Midbrain (tissue), 1 donor: Measurements from ENCODE around the gene MKI67.
"Not testable (repeated sequence)": the region's sequence is repeated elsewhere in the genome, so short reads cannot be mapped to it uniquely, and the experiment has no call there.

Source experiments
- DNase-seq: peaks from one replicate; lab custom pipeline; 2025; lab: John Stamatoyannopoulos, UW

The MKI67 gene

GRCh38 chr10:128125944-128126764 lies at the start of gene MKI67:
MKI67 (minus strand) TSS chr10:128126423; CDS start chr10:128125667, 756 bp downstream.
- peak; percentile 76 for DNase-seq

GRCh38 chr10:128174581-128175559 lies 48.6 kb upstream of the MKI67 start:
- DNase-seq: no peak

GRCh38 chr10:128173386-128173785 lies 47.2 kb upstream of the MKI67 start:
- DNase-seq: no peak

DNA sequence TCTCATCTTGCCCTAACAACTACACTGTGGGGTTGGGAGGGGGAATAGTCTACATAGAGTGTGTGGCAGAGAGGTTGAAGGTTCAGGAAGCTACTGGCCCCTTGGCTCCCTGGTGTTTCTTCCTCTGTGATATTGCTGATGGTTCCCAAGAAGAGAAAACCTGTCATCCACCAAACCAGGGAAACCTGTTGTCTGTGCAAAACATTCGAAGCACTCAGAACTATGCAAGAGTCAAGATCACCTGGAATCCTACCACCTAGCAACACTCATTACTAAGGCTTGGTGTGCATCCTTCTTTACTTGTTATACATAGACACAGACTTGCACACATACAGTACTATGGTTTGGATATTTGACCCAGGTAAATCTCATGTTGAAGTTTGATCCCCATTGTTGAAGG lies 46.5 kb upstream of the MKI67 start:
- DNase-seq: no peak

- no peak for DNase-seq
These were observed 43.7 kb upstream of the MKI67 start for GRCh38 chr10:128169811-128170379.

DNA sequence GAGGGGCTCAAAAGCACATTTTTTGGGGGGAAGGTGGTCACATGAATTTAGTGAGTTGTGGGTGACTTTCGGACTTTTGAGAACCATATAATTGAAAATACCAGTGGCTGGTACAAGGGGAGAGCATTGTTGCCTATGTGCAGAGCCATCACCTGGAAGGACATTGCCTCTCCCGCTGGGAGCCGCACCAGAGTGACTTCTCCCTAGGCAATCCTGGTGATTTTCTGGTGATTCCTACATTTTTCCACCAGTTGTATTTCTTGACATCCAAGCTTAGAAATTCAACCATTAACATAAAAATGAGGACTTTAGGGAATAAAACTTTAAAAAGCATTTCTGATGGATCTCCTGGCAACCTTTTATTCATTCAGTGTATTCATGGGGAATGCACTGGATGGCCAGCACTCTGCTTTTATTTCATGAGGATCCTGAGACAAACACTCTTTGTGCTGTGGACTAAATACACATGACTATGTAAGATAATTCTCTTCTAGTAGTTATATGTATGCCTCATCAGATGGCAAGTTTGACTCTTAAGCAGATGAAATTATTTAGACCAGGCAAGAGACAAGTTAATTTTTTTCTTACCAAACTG lies 41.8 kb upstream of the MKI67 start:
- DNase-seq: peak; percentile 3

GRCh38 chr10:128167123-128167522 lies 40.9 kb upstream of the MKI67 start:
- DNase-seq: not testable (repeated sequence)

DNA sequence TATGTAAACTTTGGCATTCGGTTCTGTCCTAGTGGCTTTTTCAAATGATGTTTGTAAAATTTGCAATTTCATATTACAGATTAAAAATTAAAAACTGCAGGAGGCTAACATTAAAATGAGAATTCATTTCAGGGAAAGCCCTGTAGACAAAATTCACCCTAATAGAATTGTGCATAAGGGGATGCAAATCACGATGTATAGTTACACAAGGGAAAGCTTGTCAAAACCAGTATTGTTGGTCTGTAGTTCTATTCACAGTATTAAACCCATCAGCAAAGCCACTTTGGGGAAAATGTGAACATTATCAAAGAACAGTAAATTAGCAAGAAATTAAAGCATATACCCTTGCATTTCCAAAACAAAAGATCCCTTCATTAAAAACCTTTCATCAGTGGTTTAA lies 39.9 kb upstream of the MKI67 start:
- no peak for DNase-seq

GRCh38 chr10:128165536-128165935 lies 39.3 kb upstream of the MKI67 start:
- DNase-seq: no peak

DNA sequence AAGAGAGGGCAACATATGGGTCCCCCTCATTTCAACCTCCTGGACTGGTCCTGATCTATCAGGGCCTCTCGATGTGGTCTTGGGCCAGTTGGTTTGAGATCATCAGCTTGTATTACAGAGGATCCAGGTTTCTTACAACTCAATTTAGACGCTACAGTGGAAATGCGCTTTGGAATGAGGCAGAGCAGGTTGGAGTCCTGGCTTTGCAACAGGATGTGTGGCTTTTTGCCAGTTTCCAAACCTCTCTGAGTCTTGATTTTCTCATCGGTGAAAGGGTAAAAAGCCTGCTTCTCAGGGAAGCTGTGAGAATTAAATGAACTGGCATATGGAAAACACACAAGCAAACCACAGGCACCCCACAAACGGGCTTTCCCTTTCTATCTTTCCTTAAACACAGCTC lies 37.5 kb upstream of the MKI67 start:
- DNase-seq: no peak

GRCh38 chr10:128161031-128161430 lies 34.8 kb upstream of the MKI67 start:
- DNase-seq: no peak

GRCh38 chr10:128160297-128160711 lies 34.1 kb upstream of the MKI67 start:
- no peak for DNase-seq

DNA sequence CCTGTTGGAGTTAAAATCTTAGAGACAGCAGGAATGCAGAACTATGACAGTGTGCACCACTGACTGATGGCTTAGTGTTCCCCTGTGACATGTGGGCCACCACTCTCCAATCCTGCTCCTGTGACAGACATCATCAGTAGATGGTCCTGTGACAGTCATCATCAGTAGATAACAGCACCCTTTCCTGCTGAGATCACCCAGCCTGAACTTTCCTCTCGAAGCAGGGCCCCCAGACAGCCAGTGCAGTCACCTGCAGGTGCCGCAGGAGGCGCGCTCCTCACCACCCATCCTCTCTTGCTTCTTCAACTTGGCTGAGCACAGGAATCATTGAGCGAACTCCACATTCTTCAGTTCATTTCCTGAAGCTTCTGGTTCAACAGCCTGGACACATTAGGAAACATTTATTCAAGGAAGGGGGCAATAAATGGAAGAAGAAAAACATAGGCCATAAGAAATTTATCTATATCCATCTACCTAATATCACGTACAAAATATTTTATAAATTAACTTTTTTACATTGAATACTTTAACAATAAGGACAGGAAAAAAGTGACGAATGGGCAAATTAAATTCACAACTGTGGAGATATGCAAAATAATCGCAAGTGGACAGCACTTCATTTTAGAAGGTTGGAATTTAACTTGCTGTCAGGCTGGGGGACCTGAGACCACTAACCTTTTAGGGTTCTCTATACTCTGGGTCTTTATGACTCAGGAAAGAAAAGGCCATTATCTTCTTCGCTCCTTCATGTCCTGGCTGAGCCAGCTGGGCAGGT lies 32.0 kb upstream of the MKI67 start:
- DNase-seq: no peak

GRCh38 chr10:128156999-128157755 lies 31.0 kb upstream of the MKI67 start:
- no peak for DNase-seq

DNA sequence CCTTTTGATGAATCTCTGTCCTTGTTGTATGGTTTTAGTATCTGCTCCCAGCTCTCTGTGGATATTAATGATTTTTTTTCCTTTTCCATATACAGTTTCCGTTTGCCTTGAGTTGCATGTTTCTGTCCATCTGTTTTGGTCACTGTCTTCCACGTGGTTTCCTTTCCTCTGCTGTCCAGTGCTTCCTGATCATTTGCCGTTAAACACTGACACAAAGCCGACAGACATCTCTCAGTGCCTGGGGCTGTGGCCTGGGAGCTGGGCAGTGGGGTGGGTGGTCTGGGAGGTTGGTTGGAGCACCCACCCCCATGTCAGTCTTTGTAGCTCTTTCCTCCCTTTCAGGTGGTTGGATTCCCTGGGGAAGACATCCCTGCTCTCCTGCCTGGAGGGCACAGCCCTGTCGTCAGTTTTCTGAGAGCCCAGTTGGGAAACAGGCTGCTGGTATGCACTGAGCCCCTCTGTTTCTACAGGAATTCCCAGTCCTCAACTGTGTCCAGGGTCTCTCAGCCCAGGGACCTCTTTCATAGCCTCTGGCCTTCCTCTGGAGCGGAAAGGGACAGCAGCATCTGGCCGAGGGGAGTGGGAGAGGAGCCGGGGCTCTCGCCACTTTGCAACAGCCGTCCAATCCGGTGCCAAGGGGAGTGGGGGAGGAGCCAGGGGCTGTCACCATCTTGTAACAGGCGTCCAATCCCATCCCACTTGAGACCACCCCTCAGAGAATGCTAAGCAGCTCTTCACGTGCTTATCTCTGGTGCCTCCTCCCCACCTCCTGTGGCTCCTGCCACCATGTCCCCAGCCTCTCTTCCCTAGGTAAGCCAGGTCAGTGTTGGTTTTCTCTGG lies 26.7 kb upstream of the MKI67 start:
- no peak for DNase-seq

GRCh38 chr10:128151031-128151430 lies 24.8 kb upstream of the MKI67 start:
- no peak for DNase-seq

DNA sequence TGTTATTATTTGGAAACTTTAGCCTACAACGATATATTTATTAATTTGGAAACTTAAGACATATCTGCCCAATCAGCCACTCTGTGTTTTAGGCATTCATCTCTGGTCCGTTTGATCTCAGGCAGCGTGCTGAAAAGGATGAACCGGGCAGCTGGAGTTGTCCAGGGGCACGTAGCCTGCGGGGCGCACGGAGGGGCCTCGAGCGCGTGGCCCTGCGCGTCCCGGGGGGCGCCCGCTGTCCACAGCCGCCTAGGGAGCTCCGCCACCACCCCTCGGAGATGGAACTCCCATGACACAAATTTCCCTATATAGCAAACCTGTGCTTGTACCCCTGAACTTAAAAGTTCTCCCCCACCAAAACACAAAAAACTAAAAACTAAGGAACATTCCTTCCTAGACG lies 24.3 kb upstream of the MKI67 start:
- DNase-seq: no peak

DNA sequence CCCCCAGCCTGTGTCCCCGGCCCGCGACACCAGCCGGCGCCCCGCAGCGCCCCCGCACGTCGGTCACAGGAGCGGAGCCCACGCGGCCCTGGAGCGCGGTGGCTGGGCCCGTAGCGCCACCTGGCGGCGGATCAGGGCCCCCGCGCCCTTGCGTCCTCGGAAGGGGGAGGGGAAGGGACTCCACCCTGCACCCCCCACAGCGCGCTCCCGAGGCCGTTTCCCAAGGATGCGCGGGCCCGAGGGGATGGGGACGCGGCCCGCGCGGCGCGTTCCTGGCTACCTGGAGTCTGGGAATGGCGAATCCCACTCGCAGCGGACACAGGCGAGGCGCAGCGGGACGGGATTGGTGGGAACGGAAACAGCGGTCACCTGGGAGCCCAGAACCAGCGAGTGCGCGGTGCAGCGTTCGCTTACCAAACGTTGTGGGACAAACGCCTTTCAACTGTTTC lies 23.8 kb upstream of the MKI67 start:
- peak; percentile 70 for DNase-seq

GRCh38 chr10:128149267-128150014 lies 23.2 kb upstream of the MKI67 start:
- no peak for DNase-seq
